ENCODE results near the gene RBM43.

DNA sequence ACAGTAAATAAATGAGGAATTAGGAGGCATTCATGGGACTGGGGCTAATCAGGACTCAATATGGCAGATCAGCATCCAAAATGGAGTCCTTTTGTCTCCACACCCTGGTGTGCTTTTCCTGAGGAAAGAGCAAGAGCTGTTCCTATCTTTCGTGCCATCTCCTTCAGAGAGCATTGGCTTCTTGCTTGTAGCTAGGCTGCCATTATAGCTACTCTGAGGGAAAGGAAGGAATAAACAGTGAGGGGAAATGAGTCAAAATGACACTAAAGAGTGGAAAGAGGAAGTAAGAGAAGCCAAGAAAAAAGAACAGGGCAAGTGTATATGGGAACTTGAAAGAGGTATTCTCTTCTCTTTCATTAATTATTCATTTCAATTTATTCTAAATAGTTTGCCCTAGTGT is 36.2 kb upstream of the RBM43 start:
- TF ChIP-seq FOS (IDR thresholded peaks at IDR 0.05; ENCODE audit: low read depth, low read length) (no peak), RAD21 (IDR thresholded peaks at IDR 0.05; ENCODE audit: low read length) (no peak), POLR2A (IDR thresholded peaks at IDR 0.05; ENCODE audit: low read depth, low read length) (no peak), MAFK (IDR thresholded peaks at IDR 0.05; ENCODE audit: low read depth, low read length) (no peak), MAZ (IDR thresholded peaks at IDR 0.05; ENCODE audit: borderline replicate concordance, low read depth, low read length) (no peak), RCOR1 (IDR thresholded peaks at IDR 0.05; ENCODE audit: insufficient replicate concordance, low read length) (no peak), SMC3 (IDR thresholded peaks at IDR 0.05; ENCODE audit: low read depth, low read length) (no peak), MXI1 (IDR thresholded peaks at IDR 0.05; ENCODE audit: borderline replicate concordance, low read depth, low read length) (no peak), NFE2L2 (IDR thresholded peaks at IDR 0.05; ENCODE audit: low read depth, low read length) (no peak), CHD1 (IDR thresholded peaks at IDR 0.05; ENCODE audit: low read depth, low read length) (no peak)
- TF ChIP-seq, protein P1, sequence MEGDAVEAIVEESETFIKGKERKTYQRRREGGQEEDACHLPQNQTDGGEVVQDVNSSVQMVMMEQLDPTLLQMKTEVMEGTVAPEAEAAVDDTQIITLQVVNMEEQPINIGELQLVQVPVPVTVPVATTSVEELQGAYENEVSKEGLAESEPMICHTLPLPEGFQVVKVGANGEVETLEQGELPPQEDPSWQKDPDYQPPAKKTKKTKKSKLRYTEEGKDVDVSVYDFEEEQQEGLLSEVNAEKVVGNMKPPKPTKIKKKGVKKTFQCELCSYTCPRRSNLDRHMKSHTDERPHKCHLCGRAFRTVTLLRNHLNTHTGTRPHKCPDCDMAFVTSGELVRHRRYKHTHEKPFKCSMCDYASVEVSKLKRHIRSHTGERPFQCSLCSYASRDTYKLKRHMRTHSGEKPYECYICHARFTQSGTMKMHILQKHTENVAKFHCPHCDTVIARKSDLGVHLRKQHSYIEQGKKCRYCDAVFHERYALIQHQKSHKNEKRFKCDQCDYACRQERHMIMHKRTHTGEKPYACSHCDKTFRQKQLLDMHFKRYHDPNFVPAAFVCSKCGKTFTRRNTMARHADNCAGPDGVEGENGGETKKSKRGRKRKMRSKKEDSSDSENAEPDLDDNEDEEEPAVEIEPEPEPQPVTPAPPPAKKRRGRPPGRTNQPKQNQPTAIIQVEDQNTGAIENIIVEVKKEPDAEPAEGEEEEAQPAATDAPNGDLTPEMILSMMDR (conservative IDR thresholded peaks at IDR 0.05; ENCODE audit: low read depth, low read length) = no peak
- TF ChIP-seq, protein P2, sequence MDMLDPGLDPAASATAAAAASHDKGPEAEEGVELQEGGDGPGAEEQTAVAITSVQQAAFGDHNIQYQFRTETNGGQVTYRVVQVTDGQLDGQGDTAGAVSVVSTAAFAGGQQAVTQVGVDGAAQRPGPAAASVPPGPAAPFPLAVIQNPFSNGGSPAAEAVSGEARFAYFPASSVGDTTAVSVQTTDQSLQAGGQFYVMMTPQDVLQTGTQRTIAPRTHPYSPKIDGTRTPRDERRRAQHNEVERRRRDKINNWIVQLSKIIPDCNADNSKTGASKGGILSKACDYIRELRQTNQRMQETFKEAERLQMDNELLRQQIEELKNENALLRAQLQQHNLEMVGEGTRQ (IDR thresholded peaks at IDR 0.05; ENCODE audit: low read depth, low read length) = no peak
- TF ChIP-seq, protein P3, sequence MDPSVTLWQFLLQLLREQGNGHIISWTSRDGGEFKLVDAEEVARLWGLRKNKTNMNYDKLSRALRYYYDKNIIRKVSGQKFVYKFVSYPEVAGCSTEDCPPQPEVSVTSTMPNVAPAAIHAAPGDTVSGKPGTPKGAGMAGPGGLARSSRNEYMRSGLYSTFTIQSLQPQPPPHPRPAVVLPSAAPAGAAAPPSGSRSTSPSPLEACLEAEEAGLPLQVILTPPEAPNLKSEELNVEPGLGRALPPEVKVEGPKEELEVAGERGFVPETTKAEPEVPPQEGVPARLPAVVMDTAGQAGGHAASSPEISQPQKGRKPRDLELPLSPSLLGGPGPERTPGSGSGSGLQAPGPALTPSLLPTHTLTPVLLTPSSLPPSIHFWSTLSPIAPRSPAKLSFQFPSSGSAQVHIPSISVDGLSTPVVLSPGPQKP (IDR thresholded peaks at IDR 0.05; ENCODE audit: borderline replicate concordance, low read depth, low read length) = no peak
